K562 (cell line): ENCODE results near the gene ITGB5. TPM values are rescaled to one million over a fixed set of nuclear protein-coding genes. Genes with fewer than 3 reads are reported as not detected.

Experiments used
- ATAC-seq: fragments of 200-7000 bp; cut with Tn5 transposase; 3 replicates; pipeline ENCODE4 v1.9.1; 2020; ENCODE audit warnings: moderate library complexity
- BruUV-seq: library from RNA; stranded (reverse); fragments of 400-500 nt; replicated peaks from 2 replicates; lab custom pipeline; 2021; lab: Mats Ljungman, UMichigan
- CTCF ChIA-PET: fragments of 300-600 bp; formaldehyde crosslinking; extraction: SDS; loops from one replicate; lab custom pipeline; 2021; ENCODE audit warnings: low intra/inter-chr PET ratio; lab: Yijun Ruan, JAX
- POLR2A ChIA-PET: fragments of 300-600, 350-650 bp; sonication (Branson Sonifier 250); formaldehyde crosslinking; extraction: SDS; loops from one replicate; lab custom pipeline; 2021; ENCODE audit warnings: antibody characterized with exemption, inconsistent platforms; lab: Yijun Ruan, JAX
- DNase-seq, 4 experiments: peaks; one replicate each; pipeline versions ENCODE4 v3.0.0 to v3.0.0-alpha.2; 2011 to 2018; ENCODE audit warnings: low spot score in 3 of 4, mixed read lengths in 3 of 4; ENCODE audit errors: extremely low read depth in 1 of 4
- FAIRE-seq: peaks from 2 replicates; lab custom pipeline; 2011; peaks lifted over from hg19 to GRCh38; lab: Jason Lieb, UNC
- H2AFZ ChIP-seq: 2 replicates; pipeline ENCODE4 v1.6.0; 2011; ENCODE audit warnings: low read depth, low read length, control low read depth, inconsistent platforms
- H3K27ac ChIP-seq: fragments of 200-600 bp; 3 replicates; pipeline ENCODE4 v1.8.0; 2011; ENCODE audit warnings: low read depth, mild to moderate bottlenecking, control low read depth, inconsistent platforms, low read length, moderate library complexity, mixed read lengths; ENCODE audit errors: extremely low read depth
- H3K27me3 ChIP-seq, 2 experiments: fragments of 300-600 bp in 1 of 2; 2 replicates in 1 of 2; 3 replicates in 1 of 2; pipeline versions ENCODE4 v1.6.0 to v1.8.0; 2011; ENCODE audit warnings: inconsistent platforms in 2 of 2, low read length in 2 of 2, mild to moderate bottlenecking in 1 of 2, mixed read lengths in 1 of 2, moderate library complexity in 1 of 2; ENCODE audit not compliant: control insufficient read depth in 2 of 2, insufficient read depth in 2 of 2
- H3K36me3 ChIP-seq: fragments of 300-600 bp; 3 replicates; pipeline ENCODE4 v1.8.0; 2011; ENCODE audit warnings: mild to moderate bottlenecking, low read length, inconsistent platforms; ENCODE audit not compliant: control insufficient read depth, insufficient read depth
- H3K4me1 ChIP-seq, 2 experiments: fragments of 200-600 bp in 1 of 2; replicated peaks in 1 of 2; 2 replicates in 1 of 2; 3 replicates in 1 of 2; pipeline versions ENCODE4 v1.5.1 to v1.8.0; 2011; ENCODE audit warnings: inconsistent platforms in 2 of 2, low read length in 2 of 2, mild to moderate bottlenecking in 1 of 2, mixed read lengths in 1 of 2, moderate library complexity in 1 of 2; ENCODE audit not compliant: control insufficient read depth in 2 of 2, insufficient read depth in 2 of 2
- H3K4me2 ChIP-seq: 2 replicates; pipeline ENCODE4 v1.6.1; 2011; ENCODE audit warnings: low read length, control low read depth, inconsistent platforms, mixed read lengths; ENCODE audit not compliant: insufficient read depth
- H3K4me3 ChIP-seq: fragments of 200-600 bp; sonication (generic), shearing (Covaris generic); 2 replicates; pipeline ENCODE4 v1.5.1; 2016; ENCODE audit warnings: control low read depth, inconsistent platforms
- H3K79me2 ChIP-seq: fragments of 200-600 bp; 3 replicates; pipeline ENCODE4 v1.8.0; 2011; ENCODE audit warnings: low read length, inconsistent platforms; ENCODE audit not compliant: control insufficient read depth, insufficient read depth
- H3K9ac ChIP-seq, 2 experiments: 2 replicates each; pipeline versions ENCODE4 v1.6.0 to v1.6.1; 2011; ENCODE audit warnings: low read depth in 2 of 2, low read length in 2 of 2, control low read depth in 1 of 2, inconsistent platforms in 1 of 2, mild to moderate bottlenecking in 1 of 2, mixed read lengths in 1 of 2; ENCODE audit not compliant: insufficient read depth in 1 of 2
- H3K9me1 ChIP-seq: one replicate; pipeline ENCODE4 v1.6.0; 2011; ENCODE audit warnings: inconsistent platforms, mild to moderate bottlenecking, low read length, moderate library complexity; ENCODE audit not compliant: control insufficient read depth, insufficient read depth
- H3K9me3 ChIP-seq: replicated peaks from 2 replicates; pipeline ENCODE4 v1.5.1; 2011; ENCODE audit warnings: low read depth, low read length, inconsistent platforms; ENCODE audit not compliant: control insufficient read depth, insufficient read depth
- H4K20me1 ChIP-seq: replicated peaks from 2 replicates; pipeline ENCODE4 v1.6.1; 2011; ENCODE audit warnings: low read length, inconsistent platforms, mixed read lengths; ENCODE audit not compliant: control insufficient read depth, insufficient read depth
- ARNT ChIP-seq, 2 experiments: fragments of 450-650 bp; IDR thresholded peaks; 2 replicates each; pipeline ENCODE4 v1.6.1; 2016; ENCODE audit warnings: mild to moderate bottlenecking in 1 of 2
- ESRRB ChIP-seq: fragments of 250-450 bp; sonication (Bioruptor Pico); IDR thresholded peaks from 2 replicates; pipeline ENCODE4 v1.5.0; 2020; ENCODE audit warnings: mild to moderate bottlenecking, moderate library complexity, borderline replicate concordance
- EWSR1 ChIP-seq: fragments of 450-650 bp; IDR thresholded peaks from 2 replicates; pipeline ENCODE4 v1.6.1; 2018; ENCODE audit warnings: borderline replicate concordance, mild to moderate bottlenecking, low read depth, moderate library complexity; ENCODE audit not compliant: partially characterized antibody
- FOXA3 ChIP-seq, 2 experiments: fragments of 450-650 bp in 1 of 2; sonication (generic) in 1 of 2; formaldehyde crosslinking; IDR thresholded peaks in 1 of 2; conservative IDR thresholded peaks in 1 of 2; 2 replicates each; pipeline versions ENCODE4 v1.4.0 to v1.8.0; 2020 to 2022; ENCODE audit warnings: mild to moderate bottlenecking in 2 of 2, missing genetic modification reagents in 1 of 2
- GATA2 ChIP-seq: sonication (generic); formaldehyde crosslinking; IDR thresholded peaks from 2 replicates; pipeline ENCODE4 v1.4.0; 2020; ENCODE audit warnings: mild to moderate bottlenecking, missing genetic modification reagents
- HSF4 ChIP-seq: fragments of 250-450 bp; sonication (Bioruptor Pico); IDR thresholded peaks from 2 replicates; pipeline ENCODE4 v2.1.2; 2022; ENCODE audit warnings: mild to moderate bottlenecking, moderate library complexity, borderline replicate concordance
- PTTG1 ChIP-seq: fragments of 450-650 bp; IDR thresholded peaks from 2 replicates; pipeline ENCODE4 v1.6.1; 2016; ENCODE audit warnings: low read depth, mild to moderate bottlenecking, missing genetic modification characterization, missing compliant biosample characterization
- RBM25 ChIP-seq: fragments of 200-400 bp; formaldehyde crosslinking; IDR thresholded peaks from 2 replicates; pipeline ENCODE4 v1.6.1; 2018; ENCODE audit warnings: low read length, low read depth, moderate library complexity; ENCODE audit not compliant: severe bottlenecking
- SMAD4 ChIP-seq: fragments of 250-450 bp; sonication (Bioruptor Pico); conservative IDR thresholded peaks from 2 replicates; pipeline ENCODE4 v1.8.0; 2021; ENCODE audit warnings: inconsistent platforms, mild to moderate bottlenecking, moderate library complexity
- SMC3 ChIP-seq: conservative IDR thresholded peaks from 2 replicates; pipeline ENCODE4 v1.6.1; 2011; ENCODE audit warnings: low read depth, low read length, improper control_type of control experiment; ENCODE audit not compliant: insufficient read depth
- STAT6 ChIP-seq: sonication (generic); formaldehyde crosslinking; IDR thresholded peaks from 2 replicates; pipeline ENCODE4 v1.8.1; 2023; ENCODE audit warnings: mild to moderate bottlenecking, missing genetic modification reagents
- ZNF830 ChIP-seq: fragments of 250-450 bp; sonication (Bioruptor Pico); IDR thresholded peaks from 2 replicates; pipeline ENCODE4 v1.5.0; 2021; ENCODE audit warnings: mild to moderate bottlenecking
- WGBS: fragments of 100-300 bp; shearing (Covaris generic); methylation state at CpG from one replicate; pipeline ENCODE4 v1.1.6; 2016; ENCODE audit warnings: low coverage, mixed read lengths; ENCODE audit not compliant: insufficient coverage; ENCODE audit errors: missing lambda C conversion rate; 5-methylcytosine and 5-hydroxymethylcytosine counted together
- in situ Hi-C: fragments of 300-500 bp; cut with MboI; formaldehyde crosslinking; loops from 4 replicates; pipeline ENCODE4 v1.15.0; 2018; ENCODE audit warnings: inconsistent platforms, mixed read lengths
- intact Hi-C: fragments of 100-400 bp; cut with micrococcal nuclease; formaldehyde crosslinking; loops from 2 replicates; pipeline ENCODE4 v1.14.2; 2022
- polyA plus RNA-seq, 8 experiments: library from polyadenylated mRNA; depleted of rRNA in 4 of 8; stranded (reverse) in 5 of 8; unstranded in 3 of 8; fragments of >200 nt; fragmentation: Nextera tagmentation in 2 of 8; fragmentation: Illumina TruSeq in 1 of 8; extraction: Ambion mirVana in 2 of 8; extraction: Trizol in 1 of 8; gene quantifications; 2 replicates each; pipeline versions ENCODE4 v1.2.1 to v1.2.3, GENCODE V29; 2011 to 2014; ENCODE audit warnings: inconsistent platforms in 1 of 8, missing spikeins in 1 of 8
- total RNA-seq, 7 experiments: library from RNA; depleted of rRNA in 6 of 7; stranded (reverse); fragments of >200 nt in 6 of 7; fragmentation: Illumina TruSeq in 2 of 7; extraction: Trizol in 2 of 7; gene quantifications; 2 replicates each; pipeline versions ENCODE4 v1.2.1 to v1.2.3, GENCODE V29; 2011 to 2021; ENCODE audit warnings: low replicate concordance in 1 of 7
- TF ChIP-seq, protein P1 (sequence below): fragments of 250-450 bp; sonication (Bioruptor Pico); IDR thresholded peaks from 2 replicates; pipeline ENCODE4 v1.8.0; 2022; ENCODE audit warnings: moderate library complexity, mild to moderate bottlenecking, inconsistent platforms
- TF ChIP-seq, protein P2 (sequence below), 2 experiments: fragments of 200-800 bp in 1 of 2; sonication (Bioruptor generic) in 1 of 2; sonication (generic) in 1 of 2; formaldehyde crosslinking in 1 of 2; IDR thresholded peaks in 1 of 2; conservative IDR thresholded peaks in 1 of 2; 2 replicates each; pipeline versions ENCODE4 v1.5.0 to v1.6.1; 2016 to 2020; ENCODE audit warnings: missing compliant biosample characterization in 1 of 2, missing genetic modification characterization in 1 of 2, missing genetic modification reagents in 1 of 2

The ITGB5 gene
- total and polyA plus RNA-seq, 9 of the 15 experiments (the other 6 are each of a cell fraction or from before 2014, with no cell fraction given), result 1.7 to 46.8 (median 9.9) TPM

DNA sequence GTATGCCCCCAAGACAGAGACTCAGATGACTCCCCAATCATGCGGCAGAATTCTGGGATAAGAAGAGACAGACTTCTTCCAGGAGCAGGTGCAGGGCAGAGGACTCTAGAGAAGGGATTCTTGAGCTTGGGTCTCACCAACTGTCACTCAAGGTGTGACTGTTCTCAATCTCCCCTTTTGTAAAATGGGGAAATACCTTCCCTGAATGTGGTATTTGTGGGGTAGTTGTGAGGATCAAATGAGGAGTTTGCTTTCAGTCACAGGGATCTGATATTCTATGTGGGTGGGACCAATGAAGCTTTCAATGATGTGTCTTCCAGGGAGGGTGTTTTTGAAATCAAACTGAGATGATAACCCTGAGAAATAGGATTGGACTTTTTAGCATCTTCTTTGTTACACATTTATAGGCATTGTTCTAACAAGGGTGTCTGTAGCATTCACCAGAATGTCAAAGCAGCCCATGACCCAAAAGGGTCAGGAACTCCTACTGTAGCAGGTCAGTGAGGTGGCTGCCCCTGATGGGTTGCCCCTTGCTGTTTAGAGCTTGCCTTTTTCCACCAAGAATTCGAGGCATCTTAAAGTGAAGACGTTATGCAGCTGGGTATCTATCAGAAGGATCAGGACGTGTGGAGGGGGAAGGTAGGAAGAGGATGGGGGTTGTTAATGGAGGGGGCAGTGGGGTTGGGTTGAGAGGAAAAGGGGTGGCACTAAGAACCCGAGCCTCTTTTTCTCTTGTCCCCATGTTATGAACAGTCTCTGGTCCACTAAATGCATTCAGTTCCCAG lies 128.1 kb downstream of the ITGB5 start:
- Histone ChIP-seq H3K79me2 (no peaks in the 10 kb centered on the region), H3K4me3 (no peak overlapping the region), H3K27me3 (no peaks in the 10 kb centered on the region), H3K36me3 (no peaks in the 10 kb centered on the region), H4K20me1 (no peaks in the 10 kb centered on the region), H2AFZ (no peak overlapping the region), H3K9ac (no peak overlapping the region), H3K4me2 (no peak overlapping the region), H3K4me1 (no peaks in the 10 kb centered on the region), H3K9me1 (no peaks in the 10 kb centered on the region), H3K27ac (no peak overlapping the region), H3K9me3 (no peaks in the 10 kb centered on the region)
- TF ChIP-seq, protein P1, sequence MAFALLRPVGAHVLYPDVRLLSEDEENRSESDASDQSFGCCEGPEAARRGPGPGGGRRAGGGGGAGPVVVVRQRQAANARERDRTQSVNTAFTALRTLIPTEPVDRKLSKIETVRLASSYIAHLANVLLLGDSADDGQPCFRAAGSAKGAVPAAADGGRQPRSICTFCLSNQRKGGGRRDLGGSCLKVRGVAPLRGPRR (CRISPR knock-in tag), result no peak
- TF ChIP-seq HSF4 (CRISPR knock-in tag), result no peak
- TF ChIP-seq EWSR1, result no peak
- no peak for TF ChIP-seq ZNF830
- no peak for TF ChIP-seq PTTG1 (tag)
- no peak for TF ChIP-seq STAT6 (CRISPR knock-in tag)
- no peak for TF ChIP-seq GATA2 (CRISPR knock-in tag)
- TF ChIP-seq RBM25, result no peak
- TF ChIP-seq ARNT (IDR thresholded peaks at IDR 0.05), result no peak
- no peak for TF ChIP-seq SMC3
- TF ChIP-seq, protein P2, sequence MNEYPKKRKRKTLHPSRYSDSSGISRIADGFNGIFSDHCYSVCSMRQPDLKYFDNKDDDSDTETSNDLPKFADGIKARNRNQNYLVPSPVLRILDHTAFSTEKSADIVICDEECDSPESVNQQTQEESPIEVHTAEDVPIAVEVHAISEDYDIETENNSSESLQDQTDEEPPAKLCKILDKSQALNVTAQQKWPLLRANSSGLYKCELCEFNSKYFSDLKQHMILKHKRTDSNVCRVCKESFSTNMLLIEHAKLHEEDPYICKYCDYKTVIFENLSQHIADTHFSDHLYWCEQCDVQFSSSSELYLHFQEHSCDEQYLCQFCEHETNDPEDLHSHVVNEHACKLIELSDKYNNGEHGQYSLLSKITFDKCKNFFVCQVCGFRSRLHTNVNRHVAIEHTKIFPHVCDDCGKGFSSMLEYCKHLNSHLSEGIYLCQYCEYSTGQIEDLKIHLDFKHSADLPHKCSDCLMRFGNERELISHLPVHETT (CRISPR knock-in tag; conservative IDR thresholded peaks at IDR 0.05 in 1 of 2, IDR thresholded peaks at IDR 0.05 in 1 of 2), result no peak
- no peak for TF ChIP-seq ESRRB (CRISPR knock-in tag)
- no peak for TF ChIP-seq SMAD4
- no peak for TF ChIP-seq FOXA3 (CRISPR knock-in tag; conservative IDR thresholded peaks at IDR 0.05 in 1 of 2, IDR thresholded peaks at IDR 0.05 in 1 of 2)
- FAIRE-seq, result no peak
- DNase-seq, result no peak
- BruUV-seq, result no TSS peak
- intact Hi-C loops (no loop called here), in situ Hi-C loops (no loop called here)
- WGBS, result 0% methylated on average over 4 of the region's 5 CpGs
- ChIA-PET CTCF (no interaction called here), POLR2A (interaction anchor here (0.5 to 1.1 kb wide), 2 partner anchors 14 to 846 kb away, joined by 3 to 4 read pairs; no protein-coding TSS in a partner anchor)
- no peak for ATAC-seq
